ENCODE measurements around the gene ZNF575.

GRCh38 chr19:43541920-43542650 lies 9.1 kb downstream of the ZNF575 start:
- TF ChIP-seq CREB1 (CRISPR knock-in tag; IDR thresholded peaks at IDR 0.05; ENCODE audit: low read depth) (no peak), EZH2 (IDR thresholded peaks at IDR 0.05; ENCODE audit: low read depth, unreplicated experiment) (no peak), CTCF (conservative IDR thresholded peaks at IDR 0.05; ENCODE audit: low read depth in 2 of 2) (no peak)

Data from GM23338 (cell line).